CD4-positive, alpha-beta T cell treated with Interleukin-12 subunit alpha and Interleukin-12 subunit beta, for 1 hour (primary cell): ENCODE measurements around the gene CALB2.

Source experiments
- DNase-seq: peaks from one replicate; pipeline ENCODE4 v3.0.0-alpha.2; 2020

The CALB2 gene

GRCh38 chr16:71396594-71396993, 38.1 kb downstream of the CALB2 start:
- DNase-seq: no peak

DNA sequence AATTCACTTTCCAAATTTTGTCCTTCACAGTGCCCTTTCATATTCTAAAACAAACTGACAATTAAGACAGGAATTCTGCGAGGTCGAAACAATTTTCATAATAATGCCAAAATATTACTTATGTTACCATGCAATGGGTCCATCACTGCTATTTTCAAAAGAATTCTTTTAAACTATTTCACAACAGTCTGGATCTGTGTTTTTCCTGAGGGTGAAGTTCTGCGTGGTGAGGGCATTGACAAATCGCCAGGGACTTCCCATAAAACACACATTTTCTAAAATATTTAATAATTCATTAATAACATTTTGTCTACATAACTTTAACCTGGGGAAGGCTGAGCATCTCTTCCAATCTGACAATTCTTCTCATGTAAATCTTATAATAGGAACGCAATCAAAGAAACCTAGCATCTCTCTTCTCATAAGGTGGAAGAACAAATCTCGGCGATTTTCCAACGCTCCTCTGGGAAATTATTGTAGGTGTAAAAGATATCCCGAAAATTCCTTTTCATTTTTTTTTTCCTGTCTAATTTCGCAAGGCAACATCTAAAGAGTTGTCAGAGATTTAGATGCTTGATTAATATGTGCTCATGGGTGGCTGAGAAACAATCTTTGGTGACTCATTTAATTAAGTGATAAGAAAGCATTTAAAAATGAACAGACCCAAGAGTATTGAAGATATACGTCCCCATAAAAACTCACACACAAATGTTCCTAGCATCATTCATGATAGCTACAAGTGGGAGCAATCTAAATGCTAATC, 41.5 kb downstream of the CALB2 start:
- no peak for DNase-seq

DNA sequence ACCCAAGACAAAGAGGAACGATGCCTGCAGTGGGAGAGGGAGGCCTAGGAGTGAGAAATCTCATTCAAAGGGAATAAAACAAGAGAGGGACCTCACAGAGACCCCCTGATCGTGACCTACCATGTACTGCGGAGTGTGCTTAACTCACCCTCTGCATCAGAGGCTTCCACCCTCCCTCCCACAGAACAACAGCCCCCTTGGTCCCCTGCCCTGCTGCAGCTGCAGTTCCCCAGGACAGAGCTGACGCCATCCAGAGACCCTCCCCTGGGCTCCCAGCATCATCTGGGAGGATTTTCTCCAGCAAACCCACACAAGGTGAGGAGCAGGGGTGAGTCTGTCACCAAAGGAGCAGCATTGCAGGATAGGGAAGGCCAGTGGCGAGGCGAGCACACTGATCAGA, 43.5 kb downstream of the CALB2 start:
- DNase-seq: no peak

DNA sequence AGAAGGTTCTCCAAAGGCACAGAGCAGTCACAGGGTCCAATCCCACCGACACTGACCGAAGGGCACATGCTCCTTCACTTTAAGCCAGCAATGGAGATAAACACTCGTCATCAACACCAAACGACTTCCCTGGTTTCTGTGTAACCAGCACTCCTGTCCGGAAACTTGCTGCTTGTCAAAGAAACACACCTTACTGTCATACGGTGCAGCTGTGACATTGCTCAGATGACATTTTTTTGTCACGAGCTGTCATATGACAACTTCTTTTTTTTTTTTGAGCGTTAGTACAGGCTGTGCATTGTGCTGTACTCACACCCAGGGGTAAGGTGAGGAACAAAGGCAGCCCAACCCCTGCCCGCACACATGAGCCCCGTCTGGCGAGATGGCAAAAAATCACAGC, 44.2 kb downstream of the CALB2 start:
- DNase-seq: no peak

GRCh38 chr16:71404364-71404763, 45.8 kb downstream of the CALB2 start:
- no peak for DNase-seq

DNA sequence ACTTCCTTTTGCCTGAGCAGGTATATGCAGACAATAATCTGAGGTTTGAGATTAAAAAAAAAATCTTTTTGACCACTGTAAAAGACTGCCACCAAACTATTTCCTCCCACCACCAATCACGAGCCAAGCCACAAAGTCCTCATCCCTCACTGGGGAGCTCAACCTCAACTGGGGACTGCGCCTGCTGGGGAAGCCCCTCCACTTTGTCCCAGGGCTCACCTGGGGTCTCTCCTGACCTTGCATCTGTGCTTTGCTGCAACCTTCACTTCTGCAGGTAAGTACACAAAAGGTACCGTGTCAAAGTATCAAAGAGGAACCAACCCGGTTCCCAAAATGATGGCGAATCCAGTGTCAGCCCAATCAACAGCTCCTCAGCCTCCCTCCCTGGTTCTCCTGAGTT, 47.8 kb downstream of the CALB2 start:
- DNase-seq: no peak

DNA sequence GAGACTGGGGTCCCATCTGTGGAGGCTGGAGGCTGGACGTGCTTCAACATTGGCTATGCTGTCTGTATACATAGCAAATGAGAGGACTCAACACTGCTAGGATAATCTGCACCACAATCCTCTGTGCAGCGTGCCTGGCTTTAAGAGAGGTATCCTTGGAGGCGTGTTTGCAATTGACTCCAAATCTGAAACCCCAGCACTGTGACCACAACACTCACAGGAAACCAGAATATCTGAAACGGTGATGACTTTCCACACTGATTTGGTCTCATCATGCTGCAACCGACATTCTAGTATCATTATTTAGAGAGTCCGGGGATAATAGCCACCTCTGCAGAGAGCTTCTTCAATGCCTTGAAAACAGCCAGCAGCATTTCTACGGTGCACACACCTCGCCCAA, 48.2 kb downstream of the CALB2 start:
- DNase-seq: no peak

GRCh38 chr16:71407731-71408130, 49.2 kb downstream of the CALB2 start:
- DNase-seq: no peak

DNA sequence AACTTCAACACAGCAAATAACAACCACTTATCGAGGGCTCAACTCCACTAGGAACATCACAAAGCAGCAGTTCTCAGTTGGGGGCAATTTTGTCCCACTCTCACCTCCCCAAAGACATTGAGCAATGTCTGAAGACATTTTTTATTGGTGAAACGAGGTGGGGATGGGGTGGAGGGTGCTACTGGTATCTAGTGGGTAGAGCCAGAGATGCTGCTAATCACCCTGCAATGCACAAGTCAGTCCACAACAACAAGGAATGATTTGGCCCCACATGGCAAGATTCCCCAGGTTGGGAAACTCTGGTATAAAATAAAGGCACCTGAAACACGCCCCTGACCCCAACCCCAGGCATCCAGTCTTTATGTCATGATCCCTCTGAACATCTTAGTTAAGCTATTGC, 50.0 kb downstream of the CALB2 start:
- DNase-seq: no peak

DNA sequence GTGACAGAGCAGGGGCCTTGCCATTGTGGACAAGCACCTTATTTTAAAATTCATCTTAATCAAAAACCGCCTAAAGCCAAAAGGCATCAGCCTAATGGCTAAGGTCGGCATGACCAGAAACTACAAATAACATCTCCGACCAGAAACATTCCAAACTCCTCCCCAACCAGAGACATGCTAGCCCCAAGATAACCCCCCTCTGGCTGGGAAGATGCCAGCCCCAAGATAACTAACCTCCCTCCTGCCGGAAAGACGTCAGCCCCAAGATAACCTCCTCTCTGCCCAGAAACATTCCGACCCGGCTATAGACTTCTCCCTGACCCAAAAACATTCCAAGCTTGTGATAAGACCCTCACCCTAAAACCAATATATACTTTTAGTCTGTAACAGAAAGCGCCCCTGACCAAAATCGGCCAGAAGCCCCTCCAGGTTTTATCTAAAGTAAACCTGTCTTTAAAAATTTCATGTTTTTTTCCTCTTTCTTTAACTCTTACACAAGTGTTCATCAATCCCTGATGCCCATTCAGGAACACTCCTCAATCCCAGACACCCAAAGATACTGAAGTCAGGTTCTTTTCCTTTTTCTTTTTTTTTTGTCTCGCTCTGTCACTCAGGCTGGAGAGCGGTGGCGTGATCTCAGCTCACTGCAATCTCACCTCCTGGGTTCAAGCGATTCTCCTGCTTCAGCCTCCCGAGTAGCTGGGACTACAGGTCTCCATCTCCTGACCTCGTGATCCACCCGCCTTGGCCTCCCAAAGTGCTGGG, 50.7 kb downstream of the CALB2 start:
- DNase-seq: no peak

GRCh38 chr16:71410146-71410545, 51.6 kb downstream of the CALB2 start:
- DNase-seq: no peak

GRCh38 chr16:71412270-71413160, 54.0 kb downstream of the CALB2 start:
- peak; percentile 63 for DNase-seq

DNA sequence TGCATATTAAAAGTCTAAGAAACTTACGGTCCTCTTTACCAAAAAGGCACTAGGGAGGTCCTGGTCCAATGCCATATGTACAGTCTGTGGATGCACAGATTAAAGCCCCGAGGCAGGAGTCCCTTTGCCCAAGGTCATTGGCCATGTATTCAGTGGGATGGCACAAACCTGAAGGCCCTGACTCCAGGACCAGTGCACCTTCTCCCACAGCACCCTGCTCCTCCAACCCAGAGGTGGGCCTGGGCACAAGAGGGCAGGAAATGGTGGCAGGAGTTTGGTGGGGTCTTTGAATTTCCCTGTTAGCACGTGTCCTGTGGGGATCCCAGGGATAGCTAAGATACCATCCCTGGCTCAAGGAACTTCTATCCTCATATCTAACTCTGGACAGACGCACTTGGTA, 54.8 kb downstream of the CALB2 start:
- DNase-seq: no peak

DNA sequence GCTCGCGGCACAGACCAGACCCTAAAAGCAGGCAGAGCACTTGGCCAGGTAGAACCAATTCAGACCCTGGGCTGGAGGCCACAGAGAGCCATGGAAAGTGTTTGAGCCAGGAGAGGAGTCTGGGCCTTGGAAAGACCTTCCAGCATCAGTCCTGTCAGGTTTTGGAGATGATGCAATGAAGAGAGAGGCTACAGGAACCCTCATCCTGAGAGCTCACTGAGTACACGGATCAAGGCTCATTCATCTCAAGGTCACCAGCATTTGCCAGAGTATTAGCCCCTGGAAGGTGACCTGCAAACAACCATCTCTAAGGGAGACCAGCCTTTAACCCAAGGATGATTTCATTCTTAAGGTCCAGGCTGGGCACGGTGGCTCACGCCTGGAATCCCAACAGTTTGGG, 55.5 kb downstream of the CALB2 start:
- DNase-seq: no peak

GRCh38 chr16:71421911-71422310, 63.4 kb downstream of the CALB2 start:
- peak; percentile 14 for DNase-seq

DNA sequence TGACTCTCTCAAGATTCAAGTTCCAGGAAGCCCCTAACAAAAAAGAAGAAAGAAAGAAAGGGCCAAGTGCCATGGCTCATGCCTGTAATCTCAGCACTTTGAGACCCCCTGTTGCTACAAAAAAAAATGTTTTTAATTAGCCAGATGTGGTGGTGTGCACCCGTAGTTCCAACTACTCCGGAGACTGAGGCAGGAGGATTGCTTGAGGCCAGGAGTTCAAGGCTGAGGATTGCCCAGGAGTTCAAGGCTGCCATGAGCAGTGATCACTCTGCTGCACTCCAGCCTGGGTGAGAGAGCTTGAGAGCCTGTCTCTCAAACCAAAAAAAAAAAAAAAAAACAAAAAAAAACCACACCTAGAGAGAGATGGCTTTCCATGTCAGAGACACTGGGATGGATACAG, 64.5 kb downstream of the CALB2 start:
- DNase-seq: no peak

GRCh38 chr16:71423865-71424264, 65.3 kb downstream of the CALB2 start:
- DNase-seq: no peak

DNA sequence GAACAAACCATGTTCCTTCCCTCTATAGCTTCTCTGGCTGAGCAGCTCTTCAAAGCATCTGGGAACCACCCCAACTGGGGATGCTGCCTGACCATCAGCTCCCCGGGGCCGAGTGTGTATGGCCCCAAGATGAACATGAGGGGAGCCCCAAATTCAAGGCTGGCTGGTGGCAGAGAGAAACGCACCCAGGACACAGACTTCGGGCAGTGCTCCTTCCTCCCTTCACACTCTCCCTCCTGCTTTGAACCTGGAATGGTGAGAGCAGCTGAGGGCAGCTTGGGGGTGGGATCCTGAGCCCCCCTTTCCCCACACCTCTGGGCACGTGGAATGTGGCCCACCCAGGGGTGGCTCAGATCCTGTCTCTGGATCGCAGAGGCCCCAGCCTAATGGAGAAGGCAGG, 66.1 kb downstream of the CALB2 start:
- DNase-seq: no peak

DNA sequence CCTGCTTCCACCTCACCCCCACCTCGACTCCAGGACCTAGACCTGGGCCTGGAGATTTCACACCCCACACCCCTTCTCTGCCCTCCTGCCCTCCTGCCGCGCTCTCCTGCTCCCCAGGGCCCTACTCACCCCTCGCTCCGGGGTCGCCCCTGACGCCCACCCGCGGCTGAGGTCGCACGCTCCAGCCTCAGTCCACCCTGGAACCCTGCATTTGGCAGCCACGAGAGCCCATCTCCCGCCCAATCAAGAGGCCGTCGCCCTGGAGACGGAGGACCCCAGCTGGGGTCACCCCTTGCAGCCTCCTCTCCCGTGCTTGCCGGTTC, 67.2 kb downstream of the CALB2 start:
- no peak for DNase-seq

DNA sequence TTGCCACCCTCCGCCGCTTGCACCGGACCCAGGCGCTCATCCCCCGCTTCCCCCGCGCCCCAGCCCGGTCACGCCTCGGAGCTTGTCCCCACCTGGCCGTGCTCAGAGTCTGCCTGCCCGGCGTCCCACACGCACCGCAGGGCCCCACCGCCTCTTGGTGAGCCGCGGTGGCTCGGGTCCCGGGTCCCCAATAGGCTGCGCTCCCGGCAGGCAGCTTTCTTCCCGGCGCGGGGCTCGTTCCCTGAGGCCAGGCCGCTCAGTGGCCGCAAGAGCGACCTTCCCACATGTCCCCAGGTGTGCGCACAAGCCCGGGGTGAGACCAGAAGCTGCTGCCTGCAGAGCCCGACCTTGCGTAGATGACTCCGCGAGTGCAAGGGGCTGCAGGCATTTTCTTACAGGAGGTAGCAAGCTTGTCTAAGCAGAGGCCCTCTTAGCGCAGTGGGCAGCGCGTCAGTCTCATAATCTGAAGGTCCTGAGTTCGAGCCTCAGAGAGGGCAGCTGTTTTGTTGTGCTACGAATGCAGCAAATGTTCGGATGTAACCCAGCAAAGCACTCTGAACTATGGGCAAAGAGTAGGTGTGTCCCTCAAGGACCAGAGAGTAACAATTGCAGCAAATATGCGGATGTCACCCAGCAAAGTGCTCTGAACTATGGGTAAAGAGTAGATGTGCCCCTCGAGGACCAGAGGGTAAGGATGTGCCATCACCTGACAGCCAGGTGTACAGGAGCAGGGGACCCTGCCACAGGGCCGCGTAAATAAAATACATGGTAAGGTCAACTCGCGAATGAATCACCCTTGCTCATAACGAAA, 67.8 kb downstream of the CALB2 start:
- peak; percentile 21 for DNase-seq

DNA sequence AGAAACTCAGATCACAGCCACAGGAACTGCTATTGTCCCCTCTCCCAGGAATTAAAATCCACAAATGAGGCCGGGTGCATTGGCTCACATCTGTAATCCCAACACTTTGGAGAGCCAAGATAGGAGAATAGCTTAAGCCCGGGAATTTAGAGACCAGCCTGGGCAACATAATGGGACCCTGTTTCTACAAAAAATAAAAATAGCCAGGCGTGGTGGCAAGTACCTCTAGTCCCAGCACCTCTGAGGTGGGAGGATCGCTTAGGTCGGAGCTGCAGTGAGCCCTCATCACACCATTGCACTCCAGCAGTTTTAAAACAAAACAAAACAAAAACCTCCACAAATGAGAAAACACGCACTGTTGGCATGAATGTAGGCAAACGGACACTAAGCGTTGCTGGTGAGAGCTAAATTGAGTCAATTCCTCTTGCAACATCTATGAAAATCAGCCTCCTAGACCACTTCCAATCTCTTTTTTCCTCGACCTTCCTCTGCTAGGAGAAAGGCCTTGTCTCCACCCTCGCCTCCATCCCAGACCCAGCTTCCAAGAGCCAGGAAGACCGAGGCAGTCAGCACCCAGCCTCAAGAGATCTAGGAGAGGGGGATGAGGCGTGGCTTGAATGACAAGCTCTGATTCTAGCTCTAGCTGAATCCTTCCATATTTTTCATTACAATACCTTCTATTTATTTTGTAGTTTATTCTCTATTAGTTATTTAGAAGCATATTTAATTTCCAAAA, 68.5 kb downstream of the CALB2 start:
- no peak for DNase-seq

DNA sequence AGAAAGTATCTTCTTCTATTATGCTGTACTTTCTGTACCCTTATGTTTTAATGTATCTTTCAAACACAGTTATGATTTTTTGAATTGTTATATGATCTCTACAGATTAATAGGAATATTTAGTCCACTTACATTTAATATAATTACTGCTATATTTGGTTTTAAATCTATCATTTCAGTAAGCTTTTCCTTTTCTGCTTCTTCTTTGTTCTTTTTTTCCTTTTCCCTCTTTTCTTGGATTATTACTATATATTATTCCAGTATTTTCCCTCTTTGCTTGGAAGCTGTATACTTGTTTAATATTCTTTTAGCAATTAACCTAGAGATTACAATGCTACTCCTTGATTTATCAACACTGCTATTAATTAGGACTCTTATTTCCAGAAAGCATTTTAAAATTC, 69.9 kb downstream of the CALB2 start:
- DNase-seq: no peak
